ENCODE data around the gene HPDL.

DNA sequence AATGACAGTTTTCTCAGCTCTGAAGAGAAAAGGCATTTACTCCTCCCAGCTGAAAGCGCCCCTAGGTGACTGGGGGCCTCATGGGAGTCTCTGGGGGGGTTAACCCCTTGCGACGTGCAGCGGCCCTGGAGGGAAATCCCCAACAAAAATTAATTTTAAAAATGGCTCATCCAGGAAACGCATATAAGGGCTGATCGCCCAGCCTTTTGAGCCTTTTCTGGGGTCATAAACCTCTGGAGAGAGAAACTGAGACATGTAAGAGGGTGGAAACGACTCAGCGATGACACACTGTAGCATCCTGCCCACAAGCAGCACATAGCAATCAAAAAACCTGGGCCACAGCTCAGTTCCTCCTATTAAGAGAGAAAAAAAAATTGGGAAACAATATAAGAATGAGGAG is 20.4 kb upstream of the HPDL start:
- TF ChIP-seq, protein P1, sequence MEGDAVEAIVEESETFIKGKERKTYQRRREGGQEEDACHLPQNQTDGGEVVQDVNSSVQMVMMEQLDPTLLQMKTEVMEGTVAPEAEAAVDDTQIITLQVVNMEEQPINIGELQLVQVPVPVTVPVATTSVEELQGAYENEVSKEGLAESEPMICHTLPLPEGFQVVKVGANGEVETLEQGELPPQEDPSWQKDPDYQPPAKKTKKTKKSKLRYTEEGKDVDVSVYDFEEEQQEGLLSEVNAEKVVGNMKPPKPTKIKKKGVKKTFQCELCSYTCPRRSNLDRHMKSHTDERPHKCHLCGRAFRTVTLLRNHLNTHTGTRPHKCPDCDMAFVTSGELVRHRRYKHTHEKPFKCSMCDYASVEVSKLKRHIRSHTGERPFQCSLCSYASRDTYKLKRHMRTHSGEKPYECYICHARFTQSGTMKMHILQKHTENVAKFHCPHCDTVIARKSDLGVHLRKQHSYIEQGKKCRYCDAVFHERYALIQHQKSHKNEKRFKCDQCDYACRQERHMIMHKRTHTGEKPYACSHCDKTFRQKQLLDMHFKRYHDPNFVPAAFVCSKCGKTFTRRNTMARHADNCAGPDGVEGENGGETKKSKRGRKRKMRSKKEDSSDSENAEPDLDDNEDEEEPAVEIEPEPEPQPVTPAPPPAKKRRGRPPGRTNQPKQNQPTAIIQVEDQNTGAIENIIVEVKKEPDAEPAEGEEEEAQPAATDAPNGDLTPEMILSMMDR (IDR thresholded peaks at IDR 0.05; ENCODE audit: poor library complexity), result no peak
- TF ChIP-seq EZH2 (IDR thresholded peaks at IDR 0.05; ENCODE audit: borderline replicate concordance), result no peak

Data from hepatocyte (in vitro differentiated cells).